HEK293T (cell line): ENCODE data around the gene KSR2.

Experiments
- ARNT ChIP-seq: fragments of 450-650 bp; IDR thresholded peaks from 2 replicates; pipeline ENCODE4 v1.6.1; 2017; ENCODE audit warnings: mild to moderate bottlenecking
- CTBP1 ChIP-seq: fragments of 450-650 bp; IDR thresholded peaks from 2 replicates; pipeline ENCODE4 v1.6.1; 2016; ENCODE audit warnings: borderline replicate concordance
- FOXA1 ChIP-seq: fragments of 450-650 bp; IDR thresholded peaks from 2 replicates; pipeline ENCODE4 v1.6.1; 2016; ENCODE audit warnings: mild to moderate bottlenecking
- FOXK2 ChIP-seq: fragments of 450-650 bp; IDR thresholded peaks from 2 replicates; pipeline ENCODE4 v1.6.1; 2016; ENCODE audit warnings: mild to moderate bottlenecking
- FOXM1 ChIP-seq: fragments of 450-650 bp; IDR thresholded peaks from 2 replicates; pipeline ENCODE4 v1.6.1; 2017; ENCODE audit warnings: mild to moderate bottlenecking, borderline replicate concordance
- L3MBTL2 ChIP-seq: fragments of 450-650 bp; conservative IDR thresholded peaks from 2 replicates; pipeline ENCODE4 v1.6.1; 2016; ENCODE audit warnings: mild to moderate bottlenecking
- LEF1 ChIP-seq: fragments of 450-650 bp; IDR thresholded peaks from 2 replicates; pipeline ENCODE4 v1.6.1; 2017; ENCODE audit warnings: mild to moderate bottlenecking, borderline replicate concordance
- NFRKB ChIP-seq: fragments of 450-650 bp; IDR thresholded peaks from 2 replicates; pipeline ENCODE4 v1.6.1; 2016; ENCODE audit warnings: mild to moderate bottlenecking, moderate library complexity
- SP1 ChIP-seq: fragments of 450-650 bp; IDR thresholded peaks from 2 replicates; pipeline ENCODE4 v1.6.1; 2017
- SUZ12 ChIP-seq: fragments of 450-650 bp; IDR thresholded peaks from 2 replicates; pipeline ENCODE4 v1.6.1; 2016; ENCODE audit warnings: mild to moderate bottlenecking
- ZNF384 ChIP-seq: fragments of 450-650 bp; IDR thresholded peaks from 2 replicates; pipeline ENCODE4 v1.6.1; 2016
- TF ChIP-seq, protein P1 (sequence below): fragments of 450-650 bp; IDR thresholded peaks from 2 replicates; pipeline ENCODE4 v1.6.1; 2016

DNA sequence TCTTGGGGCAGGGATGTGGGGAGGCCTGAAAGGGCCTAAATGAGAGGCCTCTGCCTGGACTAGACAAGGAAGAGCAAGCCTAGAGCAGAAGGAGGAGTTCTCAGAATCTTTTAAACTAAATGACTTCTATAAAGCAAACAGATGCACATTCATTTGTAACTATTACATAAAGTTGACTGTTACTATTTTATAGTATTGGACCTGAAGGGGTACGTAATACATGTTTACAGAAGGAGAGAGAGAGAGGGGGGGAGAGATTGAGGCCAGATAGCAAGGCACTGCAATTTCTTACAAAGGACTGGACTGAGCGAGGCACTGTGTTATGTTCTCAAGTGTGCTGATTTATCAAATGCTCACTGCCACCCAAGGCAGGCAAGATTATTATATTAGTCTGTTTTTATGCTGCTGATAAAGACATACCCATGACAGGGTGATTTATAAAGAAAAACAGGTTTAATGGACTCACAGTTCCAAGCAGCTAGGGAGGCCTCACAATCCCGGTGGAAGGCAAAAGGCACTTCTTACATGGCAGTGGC, 391.6 kb downstream of the KSR2 start:
- no peak for TF ChIP-seq FOXM1
- TF ChIP-seq ZNF384: no peak
- no peak for TF ChIP-seq CTBP1
- no peak for TF ChIP-seq FOXA1
- no peak for TF ChIP-seq ARNT
- no peak for TF ChIP-seq L3MBTL2
- no peak for TF ChIP-seq SUZ12
- TF ChIP-seq FOXK2: no peak
- no peak for TF ChIP-seq SP1
- TF ChIP-seq LEF1: no peak
- TF ChIP-seq, protein P1, sequence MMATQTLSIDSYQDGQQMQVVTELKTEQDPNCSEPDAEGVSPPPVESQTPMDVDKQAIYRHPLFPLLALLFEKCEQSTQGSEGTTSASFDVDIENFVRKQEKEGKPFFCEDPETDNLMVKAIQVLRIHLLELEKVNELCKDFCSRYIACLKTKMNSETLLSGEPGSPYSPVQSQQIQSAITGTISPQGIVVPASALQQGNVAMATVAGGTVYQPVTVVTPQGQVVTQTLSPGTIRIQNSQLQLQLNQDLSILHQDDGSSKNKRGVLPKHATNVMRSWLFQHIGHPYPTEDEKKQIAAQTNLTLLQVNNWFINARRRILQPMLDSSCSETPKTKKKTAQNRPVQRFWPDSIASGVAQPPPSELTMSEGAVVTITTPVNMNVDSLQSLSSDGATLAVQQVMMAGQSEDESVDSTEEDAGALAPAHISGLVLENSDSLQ: no peak
- TF ChIP-seq NFRKB: no peak
